Neural progenitor cell (in vitro differentiated cells): ENCODE data around the gene RBM26.

Experiments
- CTCF ChIP-seq: fragments of 200-600 bp; sonication (generic); IDR thresholded peaks from 2 replicates; pipeline ENCODE4 v1.5.1; 2017; ENCODE audit warnings: antibody characterized with exemption, mild to moderate bottlenecking
- EZH2 ChIP-seq: fragments of 200-600 bp; sonication (generic); IDR thresholded peaks from 2 replicates; pipeline ENCODE4 v1.6.1; 2017; ENCODE audit warnings: antibody characterized with exemption, mild to moderate bottlenecking, moderate library complexity

DNA sequence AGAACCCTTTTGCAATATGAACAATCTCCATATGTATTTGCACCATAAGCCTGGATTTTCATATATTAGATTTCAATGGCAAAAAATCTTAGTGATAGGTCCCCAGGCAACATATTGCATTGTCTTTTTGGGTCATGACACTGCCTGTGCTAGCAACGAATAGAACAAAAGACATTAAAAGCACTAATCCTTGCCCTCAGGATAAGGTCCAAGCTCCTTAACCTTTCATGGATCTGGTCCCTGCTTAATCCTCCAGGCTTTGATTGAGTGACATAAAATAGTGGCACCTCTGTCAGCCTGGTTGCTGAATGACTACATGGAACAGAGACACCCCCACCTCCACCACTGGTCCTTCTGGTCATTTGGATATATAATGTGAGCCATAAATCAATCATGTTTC, 134.4 kb downstream of the RBM26 start:
- no peak for TF ChIP-seq CTCF
- TF ChIP-seq EZH2 = no peak
